Effector CD4-positive, alpha-beta T cell (primary cell): ENCODE results near the gene CYP2C18.
"Not testable (repeated sequence)": the region's sequence is repeated elsewhere in the genome, so short reads cannot be mapped to it uniquely, and the experiment has no call there.

ENCODE experiments used
- DNase-seq: peaks from one replicate; pipeline ENCODE4 v3.0.0-alpha.2; 2020

The CYP2C18 gene

GRCh38 chr10:94747838-94748237 is 64.3 kb downstream of the CYP2C18 start:
- no peak for DNase-seq

DNA sequence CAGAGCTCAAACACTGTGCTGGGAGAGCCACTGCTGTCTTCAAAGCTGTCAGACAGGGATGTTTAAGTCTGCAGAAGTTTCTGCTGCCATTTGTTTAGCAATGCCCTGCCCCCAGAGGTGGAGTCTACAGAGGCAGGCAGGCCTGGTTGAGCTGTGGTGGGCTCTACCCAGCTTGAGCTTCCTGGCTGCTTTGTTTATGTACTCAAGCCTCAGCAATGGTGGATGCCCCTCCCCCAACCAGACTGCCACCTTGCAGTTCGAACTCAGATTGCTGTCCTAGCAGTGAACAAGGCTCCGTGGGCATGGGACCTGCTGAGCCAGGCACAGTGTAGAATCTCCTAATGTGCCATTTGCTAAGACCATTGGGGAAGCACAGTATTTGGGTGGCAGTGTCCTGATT is 74.4 kb downstream of the CYP2C18 start:
- DNase-seq: no peak

GRCh38 chr10:94760586-94761178 is 77.2 kb downstream of the CYP2C18 start:
- no peak for DNase-seq

GRCh38 chr10:94762393-94762792 is 78.9 kb downstream of the CYP2C18 start, which contains the start of gene CYP2C19:
TSS of gene CYP2C19 (plus strand) at chr10:94762681. CDS start at chr10:94762706, 25 bp downstream.
- DNase-seq: no peak

- DNase-seq: not testable (repeated sequence)
These were observed 91.9 kb downstream of the CYP2C18 start for GRCh38 chr10:94775425-94775824.

- DNase-seq: no peak
These were observed 94.4 kb downstream of the CYP2C18 start for GRCh38 chr10:94777886-94778458.

DNA sequence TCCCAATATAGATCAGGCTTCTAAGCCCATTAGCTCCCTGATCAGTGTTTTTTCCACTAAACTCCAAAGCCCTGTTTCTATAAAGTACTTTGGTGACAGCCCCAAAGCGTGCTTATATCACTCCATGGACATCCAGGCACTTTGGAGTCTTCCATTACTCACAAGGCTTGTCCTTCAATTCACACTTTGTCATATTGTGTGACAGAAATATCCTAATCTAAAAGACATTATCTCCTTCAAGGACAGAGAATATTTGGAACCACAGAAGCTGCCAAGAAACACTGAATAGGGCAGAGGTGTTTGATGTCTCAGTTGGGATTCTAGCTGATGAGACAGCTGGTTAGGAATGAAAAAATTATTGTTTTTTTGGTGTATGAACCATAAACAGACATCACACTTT is 97.3 kb downstream of the CYP2C18 start:
- DNase-seq: no peak

DNA sequence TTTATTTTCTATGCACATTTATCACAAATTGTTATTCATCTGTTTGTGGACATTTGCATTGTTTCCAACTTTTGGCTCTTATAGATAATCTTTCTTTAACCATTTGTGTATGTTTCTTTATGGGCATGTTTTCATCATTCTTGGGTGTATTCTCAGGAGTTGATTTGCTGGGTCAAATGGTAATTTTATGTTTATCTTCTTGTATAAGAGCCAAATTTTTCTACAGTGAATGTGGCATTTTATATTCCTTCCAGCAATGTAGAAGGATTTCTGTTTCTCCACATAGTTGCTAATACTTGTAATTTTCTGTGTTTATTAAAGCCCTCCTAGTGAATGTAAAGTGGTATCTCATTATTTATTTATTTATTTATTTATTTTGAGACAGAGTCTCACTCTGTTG is 100.7 kb downstream of the CYP2C18 start:
- no peak for DNase-seq

DNA sequence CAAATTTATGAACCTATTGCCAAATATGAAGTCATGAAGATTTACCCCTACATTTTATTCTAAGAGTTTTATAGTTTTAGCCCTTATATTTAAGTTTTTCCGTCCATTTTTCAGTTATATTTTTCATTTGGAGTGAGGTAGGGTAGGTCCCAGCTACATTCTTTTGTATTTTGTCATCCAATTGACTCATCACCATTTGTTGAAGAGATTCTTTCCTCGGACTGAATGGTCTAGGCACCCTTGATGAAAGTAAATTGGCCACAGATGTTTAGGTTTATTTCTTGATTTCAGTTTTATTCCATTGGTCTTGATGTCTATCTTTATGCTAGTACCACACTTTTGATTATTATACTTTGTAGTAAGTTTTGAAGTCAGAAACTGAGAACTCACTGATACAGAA is 101.7 kb downstream of the CYP2C18 start:
- no peak for DNase-seq
